IMR-90 (cell line): ENCODE measurements around the gene TAS2R40. TPM values are rescaled to one million over a fixed set of nuclear protein-coding genes. Genes with fewer than 3 reads are reported as not detected.
A peak's percentile ranks its signal among the peaks of the same experiment; 100 is the strongest.

Experiments used
- ATAC-seq: fragments of 200-7000 bp; cut with Tn5 transposase; 2 replicates; pipeline ENCODE4 v1.9.1; 2020; ENCODE audit warnings: low read depth, mild to moderate bottlenecking, moderate library complexity
- BruUV-seq: library from RNA; stranded (reverse); fragments of 400-500 nt; replicated peaks from 2 replicates; lab custom pipeline; 2021; lab: Mats Ljungman, UMichigan
- CTCF ChIA-PET: fragments of 300-600 bp; formaldehyde crosslinking; extraction: SDS; loops from one replicate; lab custom pipeline; 2021; ENCODE audit warnings: antibody characterized with exemption; lab: Yijun Ruan, JAX
- POLR2A ChIA-PET: fragments of 300-600 bp; sonication (Branson Sonifier 250); formaldehyde crosslinking; loops from one replicate; lab custom pipeline; 2022; ENCODE audit warnings: antibody characterized with exemption; ENCODE audit not compliant: unreplicated experiment; lab: Charles Lee
- DNase-seq: peaks from one replicate; pipeline ENCODE4 v3.0.0; 2013
- H2AFZ ChIP-seq: replicated peaks from 2 replicates; pipeline ENCODE3; 2013; ENCODE audit warnings: low read length, mild to moderate bottlenecking; ENCODE audit not compliant: poor library complexity
- H2AK5ac ChIP-seq: 2 replicates; pipeline ENCODE4 v1.6.1; 2013; ENCODE audit warnings: low read depth, low read length, inconsistent platforms
- H2AK9ac ChIP-seq: replicated peaks from 2 replicates; pipeline ENCODE3; 2013; ENCODE audit warnings: mild to moderate bottlenecking, low read depth, low read length, moderate library complexity; ENCODE audit not compliant: poor library complexity
- H2BK120ac ChIP-seq: 2 replicates; pipeline ENCODE4 v1.6.1; 2013; ENCODE audit warnings: low read depth, low read length, inconsistent platforms
- H2BK15ac ChIP-seq: 3 replicates; pipeline ENCODE4 v1.6.1; 2013; ENCODE audit warnings: low read depth, low read length, inconsistent platforms
- H2BK20ac ChIP-seq: 2 replicates; pipeline ENCODE4 v1.6.1; 2013; ENCODE audit warnings: low read depth, mild to moderate bottlenecking, inconsistent platforms, low read length, moderate library complexity
- H2BK5ac ChIP-seq: 2 replicates; pipeline ENCODE4 v1.6.1; 2013; ENCODE audit warnings: mild to moderate bottlenecking, low read depth, low read length, inconsistent platforms; ENCODE audit not compliant: poor library complexity, severe bottlenecking
- H3K14ac ChIP-seq: replicated peaks from 2 replicates; pipeline ENCODE4 v1.6.1; 2013; ENCODE audit warnings: low read depth, low read length, inconsistent platforms
- H3K18ac ChIP-seq: 2 replicates; pipeline ENCODE4 v1.6.1; 2013; ENCODE audit warnings: low read depth, low read length, control low read depth
- H3K23ac ChIP-seq: 2 replicates; pipeline ENCODE4 v1.6.1; 2013; ENCODE audit warnings: low read depth, low read length, inconsistent platforms
- H3K27ac ChIP-seq: 2 replicates; pipeline ENCODE4 v1.5.1; 2013; ENCODE audit warnings: mild to moderate bottlenecking, control low read depth, low read length; ENCODE audit not compliant: insufficient read depth
- H3K27me3 ChIP-seq: 2 replicates; pipeline ENCODE4 v1.6.1; 2013; ENCODE audit warnings: low read length; ENCODE audit not compliant: control insufficient read depth, insufficient read depth
- H3K36me3 ChIP-seq: 2 replicates; pipeline ENCODE4 v1.6.1; 2013; ENCODE audit warnings: low read length, mixed read lengths; ENCODE audit not compliant: control insufficient read depth, insufficient read depth
- H3K4ac ChIP-seq: 2 replicates; pipeline ENCODE4 v1.6.1; 2013; ENCODE audit warnings: low read depth, low read length, inconsistent platforms
- H3K4me1 ChIP-seq: 2 replicates; pipeline ENCODE4 v1.6.1; 2013; ENCODE audit warnings: low read length, mixed read lengths; ENCODE audit not compliant: control insufficient read depth, insufficient read depth
- H3K4me2 ChIP-seq: 2 replicates; pipeline ENCODE4 v1.6.1; 2013; ENCODE audit warnings: low read depth, mild to moderate bottlenecking, control low read depth, low read length, moderate library complexity
- H3K4me3 ChIP-seq: 2 replicates; pipeline ENCODE4 v1.5.1; 2013; ENCODE audit warnings: low read depth, mild to moderate bottlenecking, control low read depth, low read length, moderate library complexity; ENCODE audit not compliant: insufficient read depth
- H3K56ac ChIP-seq: 2 replicates; pipeline ENCODE4 v1.6.1; 2013; ENCODE audit warnings: low read length, inconsistent platforms; ENCODE audit not compliant: insufficient read depth; ENCODE audit errors: extremely low read depth
- H3K79me1 ChIP-seq, 2 experiments: 2 replicates each; pipeline ENCODE4 v1.6.1; 2013; ENCODE audit warnings: low read length in 2 of 2, inconsistent platforms in 1 of 2, low read depth in 1 of 2
- H3K9ac ChIP-seq: 2 replicates; pipeline ENCODE4 v1.6.1; 2013; ENCODE audit warnings: low read depth, low read length, control low read depth
- H3K9me1 ChIP-seq: 2 replicates; pipeline ENCODE4 v1.6.1; 2013; ENCODE audit warnings: low read length, inconsistent platforms; ENCODE audit not compliant: insufficient read depth
- H3K9me3 ChIP-seq: 2 replicates; pipeline ENCODE4 v1.6.1; 2013; ENCODE audit warnings: low read length; ENCODE audit not compliant: control insufficient read depth, insufficient read depth
- H4K20me1 ChIP-seq: 2 replicates; pipeline ENCODE4 v1.6.1; 2013; ENCODE audit warnings: low read length, inconsistent platforms; ENCODE audit not compliant: insufficient read depth
- H4K5ac ChIP-seq: 2 replicates; pipeline ENCODE4 v1.6.1; 2013; ENCODE audit warnings: mild to moderate bottlenecking, low read depth, low read length, control low read depth
- H4K8ac ChIP-seq, 2 experiments: 2 replicates each; pipeline ENCODE4 v1.6.1; 2013; ENCODE audit warnings: low read depth in 2 of 2, low read length in 2 of 2, control low read depth in 1 of 2, inconsistent platforms in 1 of 2
- H4K91ac ChIP-seq: 2 replicates; pipeline ENCODE4 v1.6.1; 2013; ENCODE audit warnings: low read depth, low read length, inconsistent platforms; ENCODE audit not compliant: insufficient read depth
- CHD1 ChIP-seq: IDR thresholded peaks from 2 replicates; pipeline ENCODE4 v1.6.1; 2012; ENCODE audit warnings: low read depth, low read length, improper control_type of control experiment
- FOS ChIP-seq: fragments of 150-350 bp; IDR thresholded peaks from 2 replicates; pipeline ENCODE4 v1.6.1; 2016; ENCODE audit warnings: low read depth, low read length
- MAZ ChIP-seq: IDR thresholded peaks from 2 replicates; pipeline ENCODE4 v1.6.1; 2012; ENCODE audit warnings: low read depth, mild to moderate bottlenecking, low read length, improper control_type of control experiment, moderate library complexity, borderline replicate concordance
- MXI1 ChIP-seq: IDR thresholded peaks from 2 replicates; pipeline ENCODE4 v1.6.1; 2012; ENCODE audit warnings: low read depth, mild to moderate bottlenecking, low read length, moderate library complexity, borderline replicate concordance
- RCOR1 ChIP-seq: IDR thresholded peaks from 2 replicates; pipeline ENCODE4 v1.6.1; 2012; ENCODE audit warnings: mild to moderate bottlenecking, low read length, improper control_type of control experiment; ENCODE audit not compliant: insufficient replicate concordance
- WGBS, 2 experiments: methylation state at CpG; one replicate each; pipeline versions ENCODE4 v1.1.5 to v1.1.7; 2013; ENCODE audit warnings: missing lambda C conversion rate in 2 of 2; ENCODE audit not compliant: insufficient read length in 1 of 2; ENCODE audit errors: extremely low coverage in 2 of 2; 5-methylcytosine and 5-hydroxymethylcytosine counted together
- dilution Hi-C: fragments of 300-500 bp; cut with HindIII; formaldehyde crosslinking; loops from one replicate; pipeline ENCODE4 v1.14.3; 2018; ENCODE audit warnings: low sequenced_read_pairs; ENCODE audit not compliant: unreplicated experiment
- in situ Hi-C: fragments of 300-500 bp; cut with MboI; formaldehyde crosslinking; loops from 3 replicates; pipeline ENCODE4 v1.14.3; 2019; ENCODE audit warnings: low sequenced_read_pairs, inconsistent platforms, mixed read lengths
- intact Hi-C: fragments of 100-400 bp; cut with micrococcal nuclease; formaldehyde crosslinking; loops from 2 replicates; pipeline ENCODE4 v1.10.0; 2022
- polyA plus RNA-seq, 3 experiments: library from polyadenylated mRNA; depleted of rRNA; stranded (reverse); fragments of >200 nt; gene quantifications; 2 replicates each; pipeline ENCODE4 v1.2.3, GENCODE V29; 2012; ENCODE audit warnings: low replicate concordance in 1 of 3
- total RNA-seq: library from RNA; depleted of rRNA; stranded (reverse); fragments of >200 nt; gene quantifications from 2 replicates; pipeline ENCODE4 v1.2.3, GENCODE V29; 2012
- TF ChIP-seq, protein P1 (sequence below): fragments of 150-350 bp; IDR thresholded peaks from 2 replicates; pipeline ENCODE4 v1.6.1; 2016; ENCODE audit warnings: low read depth, mild to moderate bottlenecking, low read length, moderate library complexity, borderline replicate concordance

Gene TAS2R40
- total and polyA plus RNA-seq, 2 of the 4 experiments (the other 2 are of a cell fraction): not detected

DNA sequence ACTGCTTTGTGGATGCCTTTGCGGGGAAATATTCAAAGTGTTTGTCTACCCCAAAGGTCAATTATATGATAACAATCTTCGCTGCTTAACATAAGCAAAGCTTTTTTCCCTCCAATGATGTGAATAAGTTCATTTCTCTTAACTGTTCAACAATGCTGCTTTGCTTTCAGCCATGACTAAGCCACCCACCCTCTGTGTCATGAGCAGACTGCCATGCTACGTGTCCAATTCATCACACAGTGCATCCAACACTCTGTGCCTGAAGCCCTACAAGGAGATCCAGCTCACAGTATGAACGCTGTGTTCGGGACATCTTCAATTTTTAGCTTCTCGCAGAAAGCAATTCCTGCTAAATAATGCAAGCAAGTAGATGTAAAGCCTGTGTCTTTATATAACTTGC, 5.7 kb upstream of the TAS2R40 start:
- no peaks in the 10 kb centered on the region for H3K4me1 ChIP-seq
- H4K5ac ChIP-seq: no peak overlapping the region
- no peak overlapping the region for H3K56ac ChIP-seq
- no peak overlapping the region for H3K23ac ChIP-seq
- no peak overlapping the region for H2BK15ac ChIP-seq
- H3K79me1 ChIP-seq: no peaks in the 10 kb centered on the region
- H3K27ac ChIP-seq: no peak overlapping the region
- POLR2A ChIA-PET: no interaction called here
- WGBS, 2 experiments: 0% methylated on average over 1 of the region's 6 CpGs; no CpG with 5 or more reads in 1 of the 2 experiments
- no peak overlapping the region for H4K91ac ChIP-seq
- H2BK5ac ChIP-seq: no peak overlapping the region
- peaks cover 7% of the 10 kb centered on the region for H3K27me3 ChIP-seq
- ATAC-seq: peak; percentile 65; the same call in 1 of the 2 replicates
- no peaks in the 10 kb centered on the region for H3K9me3 ChIP-seq
- peak; percentile 68 for DNase-seq
- no peak overlapping the region for H4K8ac ChIP-seq
- H2AK9ac ChIP-seq: no peak overlapping the region
- no peak overlapping the region for H2AFZ ChIP-seq
- TF ChIP-seq FOS: no peak
- no peak for TF ChIP-seq MXI1
- no peak for TF ChIP-seq RCOR1
- TF ChIP-seq, protein P1, sequence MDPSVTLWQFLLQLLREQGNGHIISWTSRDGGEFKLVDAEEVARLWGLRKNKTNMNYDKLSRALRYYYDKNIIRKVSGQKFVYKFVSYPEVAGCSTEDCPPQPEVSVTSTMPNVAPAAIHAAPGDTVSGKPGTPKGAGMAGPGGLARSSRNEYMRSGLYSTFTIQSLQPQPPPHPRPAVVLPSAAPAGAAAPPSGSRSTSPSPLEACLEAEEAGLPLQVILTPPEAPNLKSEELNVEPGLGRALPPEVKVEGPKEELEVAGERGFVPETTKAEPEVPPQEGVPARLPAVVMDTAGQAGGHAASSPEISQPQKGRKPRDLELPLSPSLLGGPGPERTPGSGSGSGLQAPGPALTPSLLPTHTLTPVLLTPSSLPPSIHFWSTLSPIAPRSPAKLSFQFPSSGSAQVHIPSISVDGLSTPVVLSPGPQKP: no peak
- TF ChIP-seq MAZ: no peak
- TF ChIP-seq CHD1: no peak
- no peak overlapping the region for H2AK5ac ChIP-seq
- H3K4me3 ChIP-seq: no peak overlapping the region
- no peak overlapping the region for H2BK20ac ChIP-seq
- H3K14ac ChIP-seq: no peak overlapping the region
- intact Hi-C loops (no loop called here), in situ Hi-C loops (loop anchor here (5.0 to 25.0 kb wide), 4 partner anchors 204 to 879 kb away; partner anchors contain the start of gene EPHB6), dilution Hi-C loops (no loop called here)
- no TSS peak for BruUV-seq
- no peak overlapping the region for H3K9ac ChIP-seq
- no peak overlapping the region for H2BK120ac ChIP-seq
- H3K18ac ChIP-seq: no peak overlapping the region
- no peaks in the 10 kb centered on the region for H4K20me1 ChIP-seq
- no peaks in the 10 kb centered on the region for H3K36me3 ChIP-seq
- no peaks in the 10 kb centered on the region for H3K9me1 ChIP-seq
- H3K4ac ChIP-seq: no peak overlapping the region
- no peak overlapping the region for H3K4me2 ChIP-seq
- CTCF ChIA-PET: interaction anchor here (0.9 to 6.3 kb wide), 7 partner anchors 8 to 364 kb away, joined by 3 to 69 read pairs (median 3); partner anchors contain the start of gene TAS2R39
